Tibial nerve (tissue), 4 donors: ENCODE results near the gene ATP6V0B.

Experiments
- EP300 ChIP-seq, 2 donors: sonication (generic); formaldehyde crosslinking; IDR thresholded peaks; one replicate each; pipeline ENCODE4 v1.6.1; 2017; ENCODE audit warnings: antibody characterized with exemption in 2 of 2, mild to moderate bottlenecking in 1 of 2
- POLR2A ChIP-seq, 2 donors: fragments of 450-650 bp; IDR thresholded peaks; one replicate each; pipeline ENCODE4 v1.6.1; 2017; ENCODE audit warnings: antibody characterized with exemption in 2 of 2, mild to moderate bottlenecking in 2 of 2, moderate library complexity in 2 of 2
- TF ChIP-seq, protein P1 (sequence below), 5 experiments: fragments of 200-600 bp in 3 of 5; fragments of 450-650 bp in 2 of 5; sonication (generic) in 3 of 5; IDR thresholded peaks; one replicate each; pipeline ENCODE4 v1.5.1; 2016 to 2019; ENCODE audit warnings: antibody characterized with exemption in 5 of 5, mild to moderate bottlenecking in 3 of 5, moderate library complexity in 2 of 5

DNA sequence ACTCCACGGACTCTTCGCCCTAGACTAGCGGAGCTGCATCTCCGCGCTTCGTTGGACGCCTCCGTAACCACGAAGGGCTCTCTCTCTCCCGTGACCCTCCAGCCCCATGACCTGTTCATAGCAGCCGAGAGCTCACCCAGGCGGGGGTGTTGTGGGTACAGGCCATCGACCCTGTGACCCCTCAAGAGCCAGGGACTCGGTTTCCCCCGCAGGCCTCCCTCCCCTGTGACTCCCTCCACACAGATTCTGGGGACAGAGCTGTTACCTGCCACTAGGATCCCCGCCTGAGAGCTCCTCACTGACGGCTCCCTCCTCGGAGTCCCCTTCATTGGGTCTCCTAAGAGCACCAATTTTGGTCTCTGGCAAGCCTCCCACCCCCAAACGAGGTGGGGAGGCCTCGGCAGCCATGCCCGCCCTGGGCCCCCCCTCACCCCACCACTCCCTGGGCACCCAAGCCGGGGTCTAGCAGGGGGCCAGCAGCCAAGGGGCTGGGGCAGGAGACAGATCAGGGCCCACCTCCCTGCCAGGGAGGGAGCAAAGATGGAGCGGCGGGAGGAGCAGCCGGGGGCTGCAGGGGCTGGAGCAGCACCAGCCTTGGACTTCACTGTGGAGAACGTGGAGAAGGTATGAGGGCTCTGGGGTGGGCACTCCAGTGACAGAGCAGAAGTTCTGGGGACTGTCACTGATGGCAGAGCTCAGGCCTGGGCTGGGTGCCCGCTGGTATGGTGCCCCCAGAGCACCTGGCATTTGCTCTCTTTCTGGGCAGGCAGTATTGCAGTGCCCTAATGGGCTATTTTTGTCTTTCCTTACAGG, 27.5 kb upstream of the ATP6V0B start:
- TF ChIP-seq, protein P1, sequence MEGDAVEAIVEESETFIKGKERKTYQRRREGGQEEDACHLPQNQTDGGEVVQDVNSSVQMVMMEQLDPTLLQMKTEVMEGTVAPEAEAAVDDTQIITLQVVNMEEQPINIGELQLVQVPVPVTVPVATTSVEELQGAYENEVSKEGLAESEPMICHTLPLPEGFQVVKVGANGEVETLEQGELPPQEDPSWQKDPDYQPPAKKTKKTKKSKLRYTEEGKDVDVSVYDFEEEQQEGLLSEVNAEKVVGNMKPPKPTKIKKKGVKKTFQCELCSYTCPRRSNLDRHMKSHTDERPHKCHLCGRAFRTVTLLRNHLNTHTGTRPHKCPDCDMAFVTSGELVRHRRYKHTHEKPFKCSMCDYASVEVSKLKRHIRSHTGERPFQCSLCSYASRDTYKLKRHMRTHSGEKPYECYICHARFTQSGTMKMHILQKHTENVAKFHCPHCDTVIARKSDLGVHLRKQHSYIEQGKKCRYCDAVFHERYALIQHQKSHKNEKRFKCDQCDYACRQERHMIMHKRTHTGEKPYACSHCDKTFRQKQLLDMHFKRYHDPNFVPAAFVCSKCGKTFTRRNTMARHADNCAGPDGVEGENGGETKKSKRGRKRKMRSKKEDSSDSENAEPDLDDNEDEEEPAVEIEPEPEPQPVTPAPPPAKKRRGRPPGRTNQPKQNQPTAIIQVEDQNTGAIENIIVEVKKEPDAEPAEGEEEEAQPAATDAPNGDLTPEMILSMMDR (IDR thresholded peaks at IDR 0.05) = no peak
- TF ChIP-seq POLR2A (IDR thresholded peaks at IDR 0.05) (no peak), EP300 (IDR thresholded peaks at IDR 0.05) (no peak)
